Psoas muscle (tissue), 8 donors: ENCODE results near the gene TRMT44. TPM values are rescaled to one million over a fixed set of nuclear protein-coding genes. Genes with fewer than 3 reads are reported as not detected.
"Not testable (repeated sequence)": the region's sequence is repeated elsewhere in the genome, so short reads cannot be mapped to it uniquely, and the experiment has no call there.

Experiments
- ATAC-seq, 4 donors: fragments of 200-7000 bp; cut with Tn5 transposase; one replicate each; pipeline ENCODE4 v1.9.1; 2020; ENCODE audit warnings: moderate library complexity in 3 of 4, mild to moderate bottlenecking in 2 of 4
- DNase-seq, 2 donors: peaks; one replicate each; pipeline ENCODE4 v3.0.0-alpha.2; 2020
- H3K27ac ChIP-seq: fragments of 200-600 bp; one replicate; pipeline ENCODE4 v1.8.0; 2022
- H3K27me3 ChIP-seq, 3 donors: fragments of 200-600 bp in 1 of 3; one replicate each; pipeline versions ENCODE4 v1.6.1 to v1.8.0; 2013 to 2022; ENCODE audit warnings: low read length in 2 of 3, mild to moderate bottlenecking in 2 of 3, moderate library complexity in 1 of 3; ENCODE audit not compliant: insufficient read depth in 3 of 3
- H3K36me3 ChIP-seq, 2 donors: fragments of 200-600 bp in 1 of 2; one replicate each; pipeline versions ENCODE4 v1.6.1 to v1.8.0; 2013 to 2022; ENCODE audit warnings: low read depth in 1 of 2, mild to moderate bottlenecking in 1 of 2, moderate library complexity in 1 of 2; ENCODE audit not compliant: insufficient read depth in 1 of 2
- H3K4me1 ChIP-seq: fragments of 200-600 bp; one replicate; pipeline ENCODE4 v1.8.0; 2022
- H3K4me3 ChIP-seq: fragments of 200-600 bp; one replicate; pipeline ENCODE4 v1.8.0; 2022; ENCODE audit warnings: mild to moderate bottlenecking
- H3K9me3 ChIP-seq: fragments of 200-600 bp; one replicate; pipeline ENCODE4 v1.8.0; 2022
- CTCF ChIP-seq: fragments of 200-600 bp; IDR thresholded peaks from one replicate; pipeline ENCODE4 v1.8.0; 2022; ENCODE audit warnings: antibody characterized with exemption
- WGBS, 3 donors: extraction: QIAGEN DNeasy Blood & Tissue Kit; methylation state at CpG; one replicate each; pipeline versions ENCODE4 v1.1.6 to v1.1.7; 2013; 5-methylcytosine and 5-hydroxymethylcytosine counted together
- intact Hi-C, 2 donors: fragments of 100-400 bp; cut with DNase I; formaldehyde crosslinking; loops; one replicate each; pipeline versions ENCODE4 v1.11.0 to v1.14.2; 2022
- polyA plus RNA-seq, 3 donors: library from polyadenylated mRNA; stranded (reverse); fragments of 200-250 nt; gene quantifications; one replicate each; pipeline ENCODE4 v1.2.3, GENCODE V29; 2013
- total RNA-seq, 4 donors: library from RNA; stranded (reverse); fragmentation: NEBNext Ultra II Directional in 2 of 4; extraction: Animal tissue kit (Norgen Biotek cat#: 25700) in 2 of 4; gene quantifications; one replicate each; pipeline versions ENCODE4 v1.2.1 to v1.2.4, GENCODE V29; 2021 to 2023
- donor health status: healthy with polysubstance abuse.
- donor health status: DM: no; HTN: no; CAD: no; lungs with moderate emphysema.
- donor health status: Bipolar disorder and iron deficiency.
- donor health status: healthy.
- donor health status: DM: yes; HTN: yes; CAD: no.
- donor health status: DM: no; HTN: no; CAD: no.
- donor health status: DM: no; HTN: no; CAD: no.
- donor health status: DM: yes; HTN: yes; CAD: no.

Gene TRMT44
- total and polyA plus RNA-seq, 7 donors, result 3.4 to 9.1 (median 5.4) TPM

GRCh38 chr4:8510611-8511285 is 70.2 kb downstream of the TRMT44 start:
- no peak overlapping the region for H3K27ac ChIP-seq
- no peak for TF ChIP-seq CTCF
- peaks cover 0 to 2% (median 0%) of the 10 kb centered on the region in 3 donors for H3K27me3 ChIP-seq
- H3K36me3 ChIP-seq, result no peaks in the 10 kb centered on the region
- 85 to 88% (median 85%) methylated on average over 15 of the region's 15 CpGs for WGBS, 3 donors
- intact Hi-C loops, result no loop called here
- no peak overlapping the region for H3K4me3 ChIP-seq
- DNase-seq, result no peak
- peaks cover 14% of the 10 kb centered on the region for H3K4me1 ChIP-seq
- no peak for ATAC-seq
- no peaks in the 10 kb centered on the region for H3K9me3 ChIP-seq

GRCh38 chr4:8512510-8512909 is 71.9 kb downstream of the TRMT44 start:
- no peak for ATAC-seq
- no peaks in the 10 kb centered on the region for H3K9me3 ChIP-seq
- H3K4me3 ChIP-seq, result no peak overlapping the region
- no peak overlapping the region for H3K27ac ChIP-seq
- DNase-seq, result no peak
- no peaks in the 10 kb centered on the region for H3K36me3 ChIP-seq
- peaks cover under 1% of the 10 kb centered on the region for H3K4me1 ChIP-seq
- intact Hi-C loops, result no loop called here
- 93 to 95% (median 94%) methylated on average over 11 of the region's 11 CpGs for WGBS, 3 donors
- H3K27me3 ChIP-seq, result peaks cover 0 to 2% (median 0%) of the 10 kb centered on the region in 3 donors
- TF ChIP-seq CTCF, result no peak

GRCh38 chr4:8513080-8513479 is 72.5 kb downstream of the TRMT44 start:
- H3K27ac ChIP-seq, H3K4me3 ChIP-seq, H3K36me3 ChIP-seq, ATAC-seq, DNase-seq, intact Hi-C loops, H3K9me3 ChIP-seq, H3K4me1 ChIP-seq, H3K27me3 ChIP-seq: not testable (repeated sequence)
- WGBS, 3 donors, result 74 to 86% (median 78%) methylated on average over 4 of the region's 4 CpGs

- H3K4me3 ChIP-seq, result no peak overlapping the region
- H3K4me1 ChIP-seq, result no peaks in the 10 kb centered on the region
- DNase-seq (no peak), ATAC-seq (no peak)
- intact Hi-C loops, result no loop called here
- H3K27ac ChIP-seq, result no peak overlapping the region
- 87 to 89% (median 88%) methylated on average over 8 of the region's 8 CpGs for WGBS, 3 donors
- H3K27me3 ChIP-seq, result peaks cover 0 to 4% (median 0%) of the 10 kb centered on the region in 3 donors
- H3K36me3 ChIP-seq, result no peaks in the 10 kb centered on the region
- no peak for TF ChIP-seq CTCF
- no peaks in the 10 kb centered on the region for H3K9me3 ChIP-seq
Observed at GRCh38 chr4:8513931-8514330, 73.4 kb downstream of the TRMT44 start.

GRCh38 chr4:8514391-8514790 is 73.8 kb downstream of the TRMT44 start:
- peaks cover 0 to 5% (median 0%) of the 10 kb centered on the region in 3 donors for H3K27me3 ChIP-seq
- no peak overlapping the region for H3K27ac ChIP-seq
- 92 to 94% (median 92%) methylated on average over 10 of the region's 10 CpGs for WGBS, 3 donors
- ATAC-seq (no peak), DNase-seq (no peak)
- intact Hi-C loops, result no loop called here
- no peak overlapping the region for H3K4me3 ChIP-seq
- H3K9me3 ChIP-seq, result no peaks in the 10 kb centered on the region
- TF ChIP-seq CTCF, result no peak
- H3K36me3 ChIP-seq, result no peaks in the 10 kb centered on the region
- H3K4me1 ChIP-seq, result no peaks in the 10 kb centered on the region
